ENCODE results near the gene CIT.

The CIT gene

DNA sequence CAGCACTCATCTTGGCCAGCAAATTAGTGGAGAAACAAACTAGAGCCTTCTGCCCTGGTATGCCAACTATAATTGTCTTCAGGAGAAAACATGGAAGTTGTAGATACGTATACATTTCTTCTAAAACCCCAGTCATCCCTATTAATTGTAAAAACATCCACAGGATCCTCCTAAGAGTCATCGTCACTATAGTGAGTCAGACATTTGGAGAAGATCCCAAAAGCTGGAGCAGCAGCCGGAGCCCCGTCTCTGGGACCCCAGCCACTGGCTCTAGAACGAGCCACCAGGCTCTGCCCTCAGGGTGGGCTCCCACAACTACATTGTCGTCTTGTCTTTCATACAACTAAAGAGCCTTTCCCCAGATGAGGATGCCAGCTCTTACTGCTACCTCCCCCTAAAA, 193.7 kb downstream of the CIT start:
- no peak overlapping the region for H3K4me3 ChIP-seq (ENCODE audit: low read length)
- DNase-seq (ENCODE audit: low read depth) = no peak
- TF ChIP-seq CTCF (IDR thresholded peaks at IDR 0.05; ENCODE audit: insufficient read depth, low read depth, low read length, missing control alignments) = no peak

DNA sequence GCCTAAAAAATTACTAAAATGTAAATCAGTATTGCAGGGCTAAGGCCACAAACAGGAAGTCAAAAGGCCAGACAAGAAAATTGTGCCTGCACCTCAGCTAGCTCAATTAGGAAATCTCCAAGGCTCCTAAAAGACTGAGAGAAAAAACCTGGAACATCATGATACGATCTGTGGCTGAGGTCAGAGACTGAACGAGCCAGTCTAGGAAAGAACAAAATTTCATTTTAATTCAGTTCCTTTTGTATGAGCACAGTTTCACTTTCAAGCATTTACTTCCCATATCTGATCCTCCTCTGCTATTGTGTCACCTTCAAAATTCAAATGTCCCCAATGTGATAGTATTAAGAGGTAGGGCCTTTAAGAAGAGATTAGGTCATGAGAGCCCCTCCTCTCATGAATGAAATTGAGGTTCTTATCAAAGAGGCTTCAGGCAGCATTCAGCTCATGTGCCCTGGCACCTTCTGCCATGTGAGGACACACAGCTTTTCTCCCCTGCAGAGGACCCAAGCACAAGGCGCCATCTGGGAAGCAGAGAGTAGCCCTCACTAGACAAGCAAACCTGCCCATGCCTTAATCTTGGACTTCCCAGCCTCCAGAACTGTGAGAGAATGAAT, 194.4 kb downstream of the CIT start:
- H3K4me3 ChIP-seq (ENCODE audit: low read length) = no peak overlapping the region
- no peak for DNase-seq (ENCODE audit: low read depth)
- no peak for TF ChIP-seq CTCF (IDR thresholded peaks at IDR 0.05; ENCODE audit: insufficient read depth, low read depth, low read length, missing control alignments)

DNA sequence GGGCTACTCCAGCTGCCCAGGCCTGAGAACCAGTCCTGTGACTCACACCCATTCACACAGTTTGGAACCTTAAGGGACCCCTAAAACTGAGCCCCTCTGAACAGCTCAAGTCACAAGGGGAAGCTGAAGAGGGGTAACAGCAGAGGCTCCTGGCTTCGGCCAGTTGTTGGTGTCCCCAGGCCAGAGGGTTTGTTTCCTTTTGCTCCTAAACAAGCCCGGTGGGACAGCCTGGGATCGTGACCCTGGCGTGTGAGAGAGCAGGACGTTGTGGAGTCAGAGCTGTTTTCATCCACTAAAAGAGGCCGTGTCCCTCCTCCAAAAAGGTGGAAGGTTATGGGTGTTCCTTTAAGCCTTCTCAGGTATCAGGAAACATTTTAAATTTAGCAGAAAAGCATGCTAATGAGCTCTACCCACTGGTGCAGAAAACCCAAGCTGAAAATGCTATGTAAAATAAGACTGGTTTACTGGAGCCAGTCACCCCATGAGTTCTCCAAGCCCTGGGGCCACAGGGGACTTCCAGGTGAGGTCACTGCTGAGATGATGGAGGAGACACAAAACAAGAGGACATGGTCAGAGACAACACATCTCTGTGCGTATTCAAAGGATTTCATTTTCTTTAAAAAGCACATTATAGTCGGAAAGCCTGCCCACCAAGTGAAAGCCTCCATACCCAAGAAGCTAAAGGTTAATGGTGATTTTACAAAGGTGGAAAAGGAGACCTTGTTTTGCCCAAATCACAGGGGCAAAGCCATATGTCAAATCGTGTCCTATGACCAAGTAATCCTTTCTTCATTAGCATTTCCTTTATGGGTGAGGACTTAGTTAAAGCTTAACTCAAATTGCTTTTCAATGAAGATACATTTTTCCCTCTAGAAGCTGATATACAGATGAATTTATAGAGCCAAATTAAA, 195.1 kb downstream of the CIT start:
- peak; percentile 10 for DNase-seq (ENCODE audit: low read depth)
- TF ChIP-seq CTCF (IDR thresholded peaks at IDR 0.05; ENCODE audit: insufficient read depth, low read depth, low read length, missing control alignments) = no peak
- no peak overlapping the region for H3K4me3 ChIP-seq (ENCODE audit: low read length)

DNA sequence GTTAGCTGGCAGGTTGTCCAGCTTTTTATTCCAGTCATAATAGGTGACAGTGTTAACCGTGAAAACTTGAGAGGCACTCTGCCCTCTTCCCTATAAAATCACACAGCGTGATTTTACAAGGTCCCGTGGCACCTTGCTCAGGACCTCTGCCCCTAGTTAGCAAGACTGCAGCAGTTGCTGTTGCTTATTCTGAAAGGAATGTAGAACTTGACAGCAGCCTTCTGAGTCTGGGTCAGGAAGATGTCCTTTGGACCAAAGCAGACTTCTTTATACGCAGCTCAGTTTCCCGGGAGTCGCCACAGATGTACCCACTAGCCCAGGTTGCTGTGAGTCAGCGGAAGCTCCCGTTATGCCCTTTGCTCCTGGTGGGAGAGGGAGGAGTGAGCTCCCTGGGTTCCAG, 196.0 kb downstream of the CIT start:
- DNase-seq (ENCODE audit: low read depth) = no peak
- no peak for TF ChIP-seq CTCF (IDR thresholded peaks at IDR 0.05; ENCODE audit: insufficient read depth, low read depth, low read length, missing control alignments)
- no peak overlapping the region for H3K4me3 ChIP-seq (ENCODE audit: low read length)

DNA sequence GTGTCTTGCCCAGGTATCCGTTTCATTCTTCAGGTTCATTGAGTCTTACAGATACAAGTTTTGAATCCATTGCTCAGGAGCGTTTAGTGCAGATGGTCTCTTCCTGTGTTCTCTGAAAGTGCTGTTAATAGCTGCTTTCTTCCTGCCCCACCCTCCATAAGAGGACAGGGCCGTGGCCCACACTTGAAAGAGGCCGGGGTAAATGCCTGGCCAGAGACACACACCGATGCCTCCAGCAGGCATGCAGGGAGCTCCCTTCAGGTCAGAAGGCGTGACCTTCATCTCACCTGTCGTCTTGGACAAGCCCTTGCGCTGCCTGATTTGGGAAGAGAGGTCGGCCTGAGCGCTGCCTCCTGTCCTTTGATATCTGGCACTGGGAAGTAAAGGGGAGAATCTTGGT, 197.6 kb downstream of the CIT start:
- no peak for DNase-seq (ENCODE audit: low read depth)
- no peak for TF ChIP-seq CTCF (IDR thresholded peaks at IDR 0.05; ENCODE audit: insufficient read depth, low read depth, low read length, missing control alignments)

GRCh38 chr12:119679081-119679480, 198.0 kb downstream of the CIT start:
- H3K4me3 ChIP-seq (ENCODE audit: low read length) = no peak overlapping the region
- no peak for DNase-seq (ENCODE audit: low read depth)
- TF ChIP-seq CTCF (IDR thresholded peaks at IDR 0.05; ENCODE audit: insufficient read depth, low read depth, low read length, missing control alignments) = no peak

More for the DNA sequence above, 197.6 kb downstream of the CIT start:
- H3K4me3 ChIP-seq (ENCODE audit: low read length) = no peak overlapping the region

All from epithelial cell of esophagus (primary cell).